Stimulated activated CD8-positive, alpha-beta memory T cell treated with anti-CD3 and anti-CD28 coated beads, Interleukin-4, amount 100 ng/mL, for 48 hours (primary cell): ENCODE measurements around the gene TMCC1.
"Not testable (repeated sequence)": the region's sequence is repeated elsewhere in the genome, so short reads cannot be mapped to it uniquely, and the experiment has no call there.

Source experiments
- DNase-seq: peaks from one replicate; pipeline ENCODE4 v3.0.0-alpha.2; 2020

Gene TMCC1

DNA sequence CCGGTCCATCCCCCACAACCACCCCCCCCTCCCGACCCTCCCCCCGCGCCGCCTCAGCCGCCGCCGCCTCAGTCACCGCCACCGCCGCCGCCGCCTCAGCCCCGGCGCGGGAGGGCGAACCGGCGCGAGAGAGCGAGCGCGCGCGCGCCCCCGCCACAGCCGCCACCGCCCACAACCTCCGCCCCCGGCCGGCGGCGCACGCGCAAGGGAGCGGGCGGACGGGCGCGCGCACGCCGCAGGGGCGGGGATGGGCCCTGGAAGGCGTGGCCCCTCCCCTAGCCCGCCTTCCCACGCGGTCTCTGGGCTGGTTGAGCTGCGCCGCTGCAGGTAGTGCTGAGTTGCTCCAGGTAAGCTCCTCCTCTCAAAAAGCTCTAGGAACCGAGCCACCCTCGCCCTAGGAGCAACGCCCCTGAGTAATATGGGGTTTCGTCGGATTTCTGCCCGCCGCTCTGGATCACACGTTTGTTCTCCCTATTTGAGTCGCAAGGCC lies at the start of gene TMCC1:
Gene TMCC1 (minus strand): TSS at position 131 of the 490 bp plus-strand sequence.
- peak; percentile 87 for DNase-seq

DNA sequence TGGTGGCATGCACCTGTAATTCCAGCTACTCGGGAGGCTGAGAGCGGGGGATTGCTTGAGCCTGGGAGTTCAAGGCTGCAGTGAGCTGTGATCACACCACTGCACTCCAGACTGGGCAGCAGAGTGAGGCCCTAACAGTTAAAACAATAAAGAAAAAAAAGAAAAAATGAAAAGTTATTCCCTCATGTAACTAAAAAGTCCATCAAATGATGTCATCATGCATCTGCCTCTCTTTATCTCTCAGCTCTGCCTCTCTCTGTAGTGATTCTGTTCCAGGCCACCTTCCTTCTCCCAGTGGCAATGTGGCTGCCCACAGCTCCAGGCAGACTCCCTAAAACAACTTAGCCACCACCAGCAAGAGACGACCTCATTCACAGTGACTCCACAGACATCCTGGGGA lies 49.5 kb upstream of the TMCC1 start:
- DNase-seq = no peak

DNA sequence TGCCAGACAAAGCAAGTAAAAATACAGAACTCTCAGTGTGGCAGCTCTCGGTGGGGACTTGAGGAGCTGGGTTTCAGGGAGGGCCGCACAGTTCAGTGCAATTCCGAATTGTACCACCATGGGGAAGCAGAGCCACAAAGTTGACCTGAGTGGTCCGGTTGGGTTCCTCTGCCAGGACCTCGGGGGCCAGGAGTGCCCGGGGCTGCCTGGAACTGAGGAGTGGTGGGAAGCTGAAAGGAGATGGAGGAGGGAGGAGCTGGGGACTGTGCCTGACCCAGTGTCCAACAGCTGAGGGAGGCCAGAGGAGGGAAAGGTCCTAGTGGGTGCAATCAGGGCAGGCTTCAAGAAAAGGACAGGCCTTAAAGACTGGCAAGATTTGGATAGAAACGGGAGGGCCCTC lies 48.8 kb upstream of the TMCC1 start:
- DNase-seq = peak; percentile 70

DNA sequence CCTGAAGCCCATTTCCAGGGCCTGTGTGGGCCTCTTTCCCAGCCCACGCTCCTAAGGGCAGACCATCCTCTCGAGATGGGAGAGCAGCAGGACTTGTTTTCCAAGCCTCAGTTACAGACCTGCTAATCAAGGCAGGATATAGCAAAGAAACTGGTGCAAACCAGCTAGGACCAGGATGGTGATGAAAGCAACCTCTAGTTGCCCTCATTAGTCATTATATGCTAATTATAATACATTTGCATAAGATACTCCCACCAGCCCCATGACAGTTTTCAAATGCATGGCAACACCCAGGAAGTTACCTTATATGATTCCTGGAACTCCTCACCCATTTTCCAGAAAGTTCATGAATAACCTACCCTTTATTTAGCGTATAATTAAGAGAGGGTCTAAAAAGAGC lies 46.6 kb upstream of the TMCC1 start:
- no peak for DNase-seq

DNA sequence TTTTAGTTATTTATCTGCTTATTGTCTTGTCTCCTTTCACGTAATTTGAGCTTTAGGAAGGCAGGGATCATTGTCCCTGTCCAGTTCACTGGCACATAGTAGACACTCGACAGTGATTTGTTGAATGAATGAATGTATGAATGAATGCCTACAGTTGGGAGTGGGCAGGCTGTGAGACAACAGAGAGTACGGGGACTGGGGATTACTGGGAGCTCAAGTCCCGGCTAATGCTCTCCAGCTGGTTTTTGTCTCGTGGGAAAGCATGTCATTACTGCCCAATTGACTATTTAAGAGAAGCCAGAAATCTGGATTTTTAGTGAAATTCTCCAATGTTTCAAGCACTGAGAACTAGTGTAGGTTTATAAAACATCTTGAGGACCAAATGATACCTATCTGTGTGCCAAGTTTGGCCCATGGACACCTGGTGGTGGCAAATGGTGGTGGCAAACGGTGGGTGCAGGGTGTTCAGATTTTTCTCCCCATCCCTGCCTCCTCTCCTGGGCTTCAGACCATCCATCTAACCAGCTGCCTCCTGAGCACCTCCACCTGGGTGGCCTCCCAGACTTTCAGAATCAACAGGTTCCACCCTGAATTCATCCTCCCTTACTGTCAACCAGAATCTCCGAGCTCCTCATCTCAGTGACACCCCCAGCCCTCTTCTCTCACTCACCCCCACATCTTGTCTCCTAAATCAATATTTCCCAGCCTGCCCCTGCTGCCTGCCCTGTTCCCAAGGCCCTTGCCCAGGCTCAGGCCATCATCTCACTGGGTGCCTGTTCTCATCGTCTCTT lies 44.8 kb upstream of the TMCC1 start:
- no peak for DNase-seq

DNA sequence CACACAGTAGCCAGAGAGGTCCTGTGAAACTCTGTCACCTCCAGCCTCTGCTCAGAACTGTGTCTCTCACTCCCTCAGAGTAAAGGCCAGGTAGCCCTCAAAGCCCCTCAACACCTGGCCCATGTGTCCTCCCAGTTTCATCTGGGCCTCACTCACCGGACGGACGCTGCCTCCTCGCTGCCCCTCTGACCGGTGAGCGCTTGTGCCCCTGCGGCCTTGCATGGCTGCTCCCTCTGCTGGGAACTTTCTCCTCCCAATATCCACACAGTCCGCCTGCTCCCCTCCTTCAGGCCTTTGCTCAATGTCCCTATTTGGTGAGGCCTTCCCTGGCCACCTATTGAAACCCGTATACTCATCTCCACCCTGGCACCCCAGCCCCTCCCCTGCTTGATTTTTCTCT lies 44.2 kb upstream of the TMCC1 start:
- no peak for DNase-seq

DNA sequence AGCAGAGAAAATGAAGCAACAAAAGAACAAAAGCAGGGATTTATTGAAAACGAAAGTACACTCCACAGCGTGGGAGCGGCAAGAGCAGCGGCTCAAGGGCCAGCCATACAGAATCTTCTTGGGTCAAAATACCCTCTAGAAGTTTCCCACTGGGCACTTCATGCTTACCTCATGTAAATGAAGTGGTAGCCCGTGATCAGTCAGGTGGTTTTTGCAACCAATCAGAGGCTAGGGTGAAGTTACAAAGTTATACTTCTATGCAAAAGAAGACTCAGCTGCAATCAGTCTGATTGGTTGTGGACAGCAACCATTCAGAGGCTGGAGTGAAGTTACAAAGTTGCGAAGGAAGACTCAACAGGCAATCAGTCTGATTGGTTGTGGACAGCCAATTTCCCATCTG lies 43.2 kb upstream of the TMCC1 start:
- peak; percentile 26 for DNase-seq

DNA sequence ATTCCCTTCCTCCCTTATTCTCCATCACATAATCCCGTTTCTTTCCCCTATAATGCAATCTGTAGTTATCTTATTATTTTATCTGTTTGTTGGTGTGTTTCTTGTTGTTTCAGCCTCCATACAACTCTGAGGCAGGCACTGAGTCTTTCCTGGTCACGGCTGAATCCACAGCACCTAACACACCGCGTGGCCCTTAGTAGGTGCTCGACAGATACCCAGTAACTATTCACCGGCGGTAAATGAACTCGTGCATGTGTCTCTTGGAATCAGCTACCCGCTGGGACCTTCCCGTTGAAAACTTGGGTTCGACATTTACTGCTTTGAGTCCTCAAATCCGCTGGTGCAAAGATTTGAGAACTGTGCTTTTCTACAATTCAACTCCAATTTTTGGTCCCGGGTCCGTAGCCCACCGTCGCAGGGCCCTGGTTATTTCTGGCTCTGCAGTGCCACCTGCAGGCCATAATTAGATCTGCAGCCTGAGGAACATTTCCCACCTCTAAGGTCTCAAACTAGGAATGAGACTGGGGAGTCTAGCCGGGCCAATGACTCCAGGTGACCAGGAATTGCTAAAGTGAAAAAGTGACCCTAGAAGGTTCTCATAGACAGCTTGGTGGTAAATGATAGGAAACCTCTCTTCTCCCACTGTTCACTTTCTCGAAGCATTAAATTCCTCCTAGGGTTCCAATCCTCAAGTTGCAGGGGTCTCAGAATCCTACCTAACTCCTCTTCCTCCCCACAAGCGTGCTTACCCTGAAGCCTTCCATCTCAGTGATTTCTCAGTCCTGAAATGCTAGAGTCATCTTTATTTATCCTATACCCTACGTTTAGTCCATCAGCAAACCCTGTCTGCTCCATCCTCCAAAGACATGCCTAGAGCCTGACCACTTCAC lies 41.0 kb upstream of the TMCC1 start:
- DNase-seq = peak; percentile 32

DNA sequence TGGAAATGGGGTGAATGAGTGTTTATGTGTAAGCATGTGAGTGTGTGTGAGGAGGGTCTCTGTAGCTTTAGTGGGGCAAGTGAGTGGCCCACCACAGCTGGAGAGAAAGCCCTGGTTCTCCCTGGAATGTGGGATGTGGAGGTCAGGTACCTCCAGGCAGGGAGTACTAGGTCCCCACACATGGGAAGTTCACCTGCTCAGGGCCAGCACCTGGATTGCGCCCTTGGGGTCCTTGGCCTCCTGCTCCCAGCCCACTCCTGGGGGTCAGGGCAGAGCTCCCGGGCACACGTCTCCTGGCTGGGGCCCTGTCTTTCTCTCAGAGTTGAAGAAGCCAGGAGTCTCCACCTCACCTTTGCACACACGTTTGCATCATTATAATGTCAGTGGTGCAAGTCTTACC lies 40.0 kb upstream of the TMCC1 start:
- DNase-seq = no peak

DNA sequence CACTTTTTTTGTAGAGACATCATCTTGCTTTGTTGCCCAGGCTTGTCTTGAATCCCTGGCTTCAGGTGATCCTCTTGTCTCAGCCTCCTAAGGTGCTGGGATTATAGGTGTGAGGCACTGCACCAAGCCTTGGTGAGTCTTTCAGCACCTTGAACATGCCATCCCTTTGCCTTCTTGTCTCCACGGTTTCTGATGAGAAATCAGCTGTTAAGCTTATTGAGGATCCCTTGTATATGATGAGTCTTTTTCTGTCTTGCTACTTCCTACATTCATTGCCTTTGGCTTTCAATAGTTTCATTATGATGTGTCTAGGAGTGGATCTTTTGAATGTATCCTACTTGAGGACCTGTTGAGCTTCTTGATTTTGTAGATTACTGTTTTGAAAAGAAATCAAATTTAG lies 35.9 kb upstream of the TMCC1 start:
- DNase-seq = no peak

DNA sequence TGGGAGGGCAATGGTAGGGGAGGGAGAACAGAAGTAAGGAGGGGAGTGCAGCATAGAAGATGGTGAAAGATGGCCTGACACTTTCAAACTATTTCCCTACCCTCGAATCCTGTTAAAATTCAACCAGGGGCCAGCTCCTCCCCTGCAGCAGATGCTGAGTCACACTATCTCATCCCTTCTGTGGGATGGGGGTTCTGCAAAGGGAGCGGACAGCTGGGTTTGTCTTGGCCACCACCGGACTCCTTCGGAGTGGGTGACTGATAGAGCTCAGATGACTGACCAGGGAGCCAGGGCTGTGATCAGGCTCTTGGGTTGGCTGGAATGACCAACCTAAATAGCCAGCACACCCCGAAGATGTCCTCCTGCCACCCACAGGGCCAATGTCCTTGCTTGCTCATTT lies 33.6 kb upstream of the TMCC1 start:
- no peak for DNase-seq

DNA sequence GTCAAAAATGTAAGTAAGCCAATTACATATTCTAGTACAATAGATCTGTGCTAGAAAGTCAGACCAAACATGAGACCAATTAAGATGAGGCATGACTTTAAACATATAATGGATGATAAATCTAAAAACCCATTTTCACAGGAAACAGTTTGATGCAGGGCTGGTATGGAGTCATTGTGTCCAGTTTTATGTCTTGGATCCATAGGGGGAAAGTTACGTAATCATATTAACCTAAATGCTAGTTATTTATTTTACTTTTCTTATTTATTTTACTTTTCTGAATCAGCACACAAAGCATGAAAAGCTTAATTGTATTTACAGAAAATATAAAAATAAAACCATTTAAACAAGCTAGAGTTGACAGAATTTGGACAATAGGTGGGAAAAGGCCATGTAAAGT lies 26.3 kb upstream of the TMCC1 start:
- DNase-seq = no peak

DNA sequence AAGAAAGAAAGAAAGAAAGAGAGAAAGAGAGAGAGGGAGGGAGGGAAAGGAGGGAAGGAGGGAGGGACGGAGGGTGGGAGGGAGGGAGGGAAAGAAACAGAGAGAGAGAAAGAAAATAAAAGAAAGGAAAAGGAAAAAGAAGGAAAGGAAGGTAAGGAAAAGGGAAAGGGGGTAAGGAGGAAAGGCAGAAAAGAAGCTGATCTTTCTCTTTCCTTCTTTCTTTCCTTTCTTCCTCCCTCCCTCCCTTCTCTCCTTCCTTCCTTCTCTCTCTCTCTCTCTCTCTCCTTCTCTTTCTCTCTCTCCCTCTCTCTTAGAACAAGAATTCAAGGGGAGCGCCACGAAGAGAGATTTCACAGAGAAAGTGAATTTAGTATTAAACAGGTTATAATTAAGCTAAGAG lies 25.8 kb upstream of the TMCC1 start:
- no peak for DNase-seq

DNA sequence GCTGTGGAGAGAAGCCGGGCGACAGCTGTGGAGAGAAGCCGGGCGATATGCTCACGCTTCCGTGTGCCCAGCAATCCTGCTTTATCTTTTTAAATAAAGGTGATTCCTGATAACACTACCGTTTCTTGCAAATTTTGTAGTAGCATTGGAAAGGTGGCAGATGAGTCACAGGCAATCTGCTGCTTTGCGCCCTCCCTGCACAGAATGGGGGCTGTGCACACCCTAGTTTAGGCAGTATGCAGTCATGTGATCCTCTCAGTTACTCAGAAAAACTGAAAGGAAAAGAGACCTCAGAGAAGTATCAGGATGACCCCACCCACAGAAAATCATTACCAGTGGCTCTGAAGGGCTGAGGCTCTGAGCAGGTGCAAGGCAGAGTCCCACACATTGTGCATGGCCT lies 24.9 kb upstream of the TMCC1 start:
- DNase-seq = no peak

DNA sequence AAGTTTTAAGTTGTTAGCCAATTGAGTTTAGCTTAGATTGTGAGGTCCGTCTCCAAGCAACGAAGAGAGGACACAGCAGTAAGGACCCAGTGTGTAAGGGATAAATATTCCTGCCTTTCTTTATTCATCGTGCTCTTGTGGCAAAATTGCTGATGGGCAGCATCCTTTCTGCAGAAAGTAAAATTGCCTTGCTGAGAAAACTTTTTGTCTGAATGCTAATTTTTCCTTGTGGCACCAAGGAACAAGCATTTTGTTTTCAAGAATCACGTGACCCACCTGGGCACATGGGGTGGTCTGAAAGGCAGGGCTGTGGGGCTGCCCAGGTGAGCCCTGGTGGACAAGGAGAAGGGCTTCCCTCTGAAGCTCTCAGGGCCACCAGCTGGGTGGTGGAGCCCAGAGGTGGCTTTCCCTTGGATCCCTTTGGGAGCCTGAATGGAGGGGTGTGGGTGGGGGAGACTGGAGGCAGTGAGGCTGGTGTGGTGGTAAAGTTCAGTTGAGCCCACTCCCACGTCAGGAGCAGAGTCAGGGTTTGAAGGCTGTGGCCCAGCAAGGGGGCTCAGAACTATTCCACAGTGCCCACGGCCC lies 24.0 kb upstream of the TMCC1 start:
- DNase-seq = no peak

DNA sequence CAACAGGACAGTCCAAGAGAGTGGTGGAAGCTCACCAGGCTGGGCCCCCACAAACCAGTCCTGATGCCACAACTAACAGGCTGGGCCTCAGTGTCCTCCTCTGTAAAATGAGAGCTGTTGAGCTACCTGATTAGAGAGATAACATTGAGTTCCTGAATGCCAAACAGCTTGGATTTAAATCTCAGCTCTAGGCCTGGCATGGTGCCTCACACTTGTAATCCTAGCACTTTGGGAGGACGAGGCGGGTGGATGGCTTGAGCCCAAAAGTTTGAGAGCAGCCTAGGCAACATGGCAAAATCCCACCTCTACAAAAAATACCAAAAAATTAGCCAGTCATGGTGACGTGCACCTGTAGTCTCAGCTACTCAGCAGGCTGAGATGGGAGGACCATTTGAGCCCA lies 20.1 kb upstream of the TMCC1 start:
- no peak for DNase-seq

DNA sequence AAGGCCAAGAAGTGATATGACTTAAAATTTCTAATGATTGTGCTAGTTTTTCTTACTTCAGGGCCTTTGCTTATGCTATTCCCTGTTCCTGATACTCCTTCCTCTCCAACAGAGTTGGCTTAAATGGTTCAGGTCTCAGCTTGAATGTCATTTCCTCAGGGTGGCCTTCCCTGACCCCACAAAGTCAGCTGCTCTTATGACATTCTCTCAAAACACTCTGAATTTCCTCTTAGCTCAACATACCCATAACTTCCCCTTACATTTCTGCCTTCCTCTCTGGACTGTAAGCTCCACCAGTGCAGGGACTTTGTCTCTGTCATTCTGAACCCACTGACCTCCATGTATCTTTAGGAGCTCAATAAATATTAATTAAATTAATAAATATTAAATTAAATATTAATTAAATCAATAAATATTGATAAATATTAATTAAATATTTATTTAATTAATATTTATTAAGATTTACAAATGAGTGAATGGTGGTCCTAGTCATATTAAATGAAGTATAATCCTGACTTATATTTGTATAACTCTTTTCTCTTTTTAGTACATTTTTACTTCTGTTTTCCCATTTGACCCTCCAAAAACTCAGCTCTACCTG lies 17.9 kb upstream of the TMCC1 start:
- no peak for DNase-seq

DNA sequence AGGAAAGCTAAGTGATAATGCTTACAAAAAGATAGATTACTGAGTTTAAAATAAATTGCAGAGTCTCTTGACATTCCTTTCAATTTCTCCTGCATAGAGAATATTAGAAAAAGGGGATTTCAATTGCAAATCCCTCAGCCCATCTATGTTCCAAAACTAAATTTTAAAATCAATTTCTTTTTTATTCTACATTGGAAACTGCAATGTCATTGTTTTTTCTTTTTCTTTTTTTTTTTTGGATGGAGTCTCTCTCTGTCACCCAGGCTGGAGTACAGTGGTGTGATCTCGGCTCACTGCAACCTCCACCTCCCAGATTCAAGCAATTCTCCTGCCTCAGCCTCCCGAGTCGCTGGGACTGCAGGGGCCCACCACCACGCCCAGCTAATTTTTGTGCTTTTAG lies 15.7 kb upstream of the TMCC1 start:
- not testable (repeated sequence) for DNase-seq

DNA sequence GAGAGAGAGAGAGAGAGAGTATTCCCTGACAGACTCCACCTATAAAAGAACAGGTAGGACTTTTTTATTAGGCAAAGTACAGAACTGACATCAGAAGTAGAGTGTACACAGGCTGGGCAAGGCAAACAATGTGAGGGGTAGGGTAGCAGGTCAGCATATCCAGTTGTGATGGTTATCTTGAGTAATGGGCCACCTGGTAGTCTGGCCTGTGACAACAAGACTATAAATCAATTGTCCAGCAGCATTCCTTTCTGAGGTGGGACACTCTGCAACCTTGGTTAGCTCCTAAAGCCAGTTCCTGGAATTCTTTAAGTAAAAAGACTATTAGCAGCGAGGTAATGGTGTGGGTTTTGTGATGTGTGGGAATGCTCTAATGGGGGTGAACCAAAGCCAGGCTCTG lies 14.9 kb upstream of the TMCC1 start:
- DNase-seq = no peak

DNA sequence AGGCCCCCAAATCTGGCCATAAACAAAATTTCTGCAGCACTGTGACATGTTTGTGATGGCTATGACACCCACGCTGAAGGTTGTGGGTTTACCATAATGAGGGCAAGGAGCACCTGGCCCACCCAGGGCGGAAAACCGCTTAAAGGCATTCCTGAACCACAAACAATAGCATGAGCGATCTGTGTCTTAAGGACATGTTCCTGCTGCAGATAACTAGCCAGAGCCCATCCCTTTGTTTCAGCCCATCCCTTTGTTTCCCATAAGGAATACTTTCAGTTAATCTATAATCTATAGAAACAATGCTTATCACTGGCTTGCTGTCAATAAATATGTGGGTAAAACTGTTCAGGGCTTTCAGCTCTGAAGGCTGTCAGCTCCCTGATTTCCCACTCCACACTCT lies 7.8 kb upstream of the TMCC1 start:
- DNase-seq = not testable (repeated sequence)

DNA sequence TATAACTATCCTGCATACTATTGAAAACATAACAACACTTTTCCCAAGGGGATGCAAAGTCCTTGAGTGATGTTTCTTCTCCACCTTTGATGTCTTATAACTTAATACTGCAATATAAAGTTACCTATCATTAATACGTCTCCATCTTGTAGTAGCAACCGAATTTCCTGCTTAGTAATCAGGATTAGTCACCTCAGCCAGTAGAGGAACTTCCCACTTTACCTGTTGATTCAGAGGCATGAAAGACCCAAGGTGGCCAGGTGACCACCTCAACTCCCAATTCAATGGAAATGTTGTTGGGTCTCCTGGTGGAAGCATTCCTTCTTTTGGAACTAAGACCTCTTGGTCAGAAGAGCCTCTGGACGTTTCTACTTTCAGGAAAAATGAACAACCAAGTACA lies 3.5 kb upstream of the TMCC1 start:
- no peak for DNase-seq

DNA sequence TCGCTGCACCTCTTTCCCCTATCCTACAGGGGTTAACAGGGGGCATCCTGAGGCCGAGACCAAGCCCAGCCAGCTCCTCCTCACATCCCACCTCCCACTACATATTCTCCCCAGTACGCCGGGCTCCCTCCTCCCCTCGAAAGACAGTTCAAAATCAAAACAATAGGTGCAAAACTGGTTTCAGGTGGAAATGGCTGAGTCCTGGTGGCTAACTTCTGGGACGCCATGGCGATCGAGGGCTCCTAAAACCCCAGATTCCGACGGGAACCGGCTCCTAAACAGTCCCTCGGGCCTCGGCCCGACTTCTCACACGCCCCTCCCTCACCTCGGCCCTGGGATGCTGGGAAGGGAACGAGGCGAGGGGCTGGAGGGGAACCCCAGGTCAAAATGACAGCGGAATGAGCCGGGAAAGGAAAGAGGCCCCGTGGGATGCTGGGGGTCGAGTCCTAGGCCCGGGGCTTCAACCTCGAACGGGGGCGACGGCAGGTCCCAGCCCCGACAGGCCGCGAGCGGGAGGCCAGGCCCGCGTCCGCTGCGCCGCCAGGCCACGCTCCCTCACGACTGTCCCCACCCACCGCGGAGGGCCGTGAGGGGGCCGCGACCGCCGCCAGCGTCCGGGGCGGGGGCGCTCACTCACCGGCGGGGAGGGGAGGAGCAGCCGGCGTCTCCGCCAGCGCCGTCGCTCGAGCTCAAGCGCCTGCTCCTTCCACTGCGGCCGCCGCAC lies 492 bp downstream of the TMCC1 start:
- DNase-seq = peak; percentile 76

DNA sequence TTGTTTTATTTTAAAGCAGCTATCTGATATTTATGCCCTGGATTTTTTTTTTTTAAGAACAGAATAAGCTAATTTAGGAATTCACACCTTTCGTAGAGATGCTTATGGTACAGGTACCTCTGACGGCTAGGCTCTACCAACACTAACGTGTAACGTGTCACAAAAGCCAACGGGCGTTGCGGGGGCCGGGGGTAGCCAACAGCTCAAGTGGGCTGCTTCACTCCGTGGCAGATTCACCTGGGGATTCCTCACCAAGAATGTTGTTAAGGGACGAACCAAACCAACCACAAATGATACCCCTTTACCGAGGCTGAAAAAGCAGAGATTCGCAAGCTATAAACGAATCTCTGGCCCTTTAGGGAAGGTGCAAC lies 1.0 kb downstream of the TMCC1 start:
- DNase-seq = peak; percentile 42
